A673 (cell line): ENCODE data around the gene GLS.

ENCODE experiments used
- EZH2 ChIP-seq: fragments of 200-600 bp; sonication (generic); IDR thresholded peaks from 2 replicates; pipeline ENCODE4 v1.6.1; 2017; ENCODE audit warnings: borderline replicate concordance, low read depth, mild to moderate bottlenecking, mixed read lengths, antibody characterized with exemption, low read length; ENCODE audit not compliant: poor library complexity, severe bottlenecking
- TF ChIP-seq, protein P1 (sequence below): fragments of 300-800, 200-600 bp; sonication (generic); conservative IDR thresholded peaks from 2 replicates; pipeline ENCODE4 v1.5.1; 2017; ENCODE audit warnings: low read depth, mild to moderate bottlenecking, antibody characterized with exemption, low read length, moderate library complexity, mixed read lengths

DNA sequence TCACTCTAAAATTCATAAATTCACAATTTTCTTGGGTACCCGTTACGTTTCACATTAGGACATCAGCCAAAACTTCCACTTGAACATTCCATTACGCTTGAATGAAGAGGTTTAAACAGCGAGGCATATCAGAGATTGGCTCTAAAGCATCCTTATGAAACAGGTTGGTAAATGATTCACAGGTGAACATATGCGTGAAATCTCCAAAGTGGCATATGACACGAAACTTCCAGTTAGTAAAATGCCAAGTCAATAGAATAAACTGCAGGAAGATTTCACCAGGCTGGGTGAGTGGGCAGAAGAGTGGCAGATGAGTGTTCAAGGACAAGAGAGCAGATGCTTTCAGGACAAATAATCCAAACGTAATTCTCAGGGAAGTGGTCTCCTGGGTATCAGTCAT, 33.9 kb upstream of the GLS start:
- no peak for TF ChIP-seq EZH2
- TF ChIP-seq, protein P1, sequence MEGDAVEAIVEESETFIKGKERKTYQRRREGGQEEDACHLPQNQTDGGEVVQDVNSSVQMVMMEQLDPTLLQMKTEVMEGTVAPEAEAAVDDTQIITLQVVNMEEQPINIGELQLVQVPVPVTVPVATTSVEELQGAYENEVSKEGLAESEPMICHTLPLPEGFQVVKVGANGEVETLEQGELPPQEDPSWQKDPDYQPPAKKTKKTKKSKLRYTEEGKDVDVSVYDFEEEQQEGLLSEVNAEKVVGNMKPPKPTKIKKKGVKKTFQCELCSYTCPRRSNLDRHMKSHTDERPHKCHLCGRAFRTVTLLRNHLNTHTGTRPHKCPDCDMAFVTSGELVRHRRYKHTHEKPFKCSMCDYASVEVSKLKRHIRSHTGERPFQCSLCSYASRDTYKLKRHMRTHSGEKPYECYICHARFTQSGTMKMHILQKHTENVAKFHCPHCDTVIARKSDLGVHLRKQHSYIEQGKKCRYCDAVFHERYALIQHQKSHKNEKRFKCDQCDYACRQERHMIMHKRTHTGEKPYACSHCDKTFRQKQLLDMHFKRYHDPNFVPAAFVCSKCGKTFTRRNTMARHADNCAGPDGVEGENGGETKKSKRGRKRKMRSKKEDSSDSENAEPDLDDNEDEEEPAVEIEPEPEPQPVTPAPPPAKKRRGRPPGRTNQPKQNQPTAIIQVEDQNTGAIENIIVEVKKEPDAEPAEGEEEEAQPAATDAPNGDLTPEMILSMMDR, result no peak
